BJ (cell line): ENCODE measurements around the gene GRK4. TPM values are rescaled to one million over a fixed set of nuclear protein-coding genes. Genes with fewer than 3 reads are reported as not detected.
A peak's percentile ranks its signal among the peaks of the same experiment; 100 is the strongest.

Experiments used
- CTCF ChIA-PET: fragments of 350-600 bp; formaldehyde crosslinking; extraction: SDS; loops from one replicate; lab custom pipeline; 2021; ENCODE audit warnings: antibody characterized with exemption, inconsistent platforms; lab: Yijun Ruan, JAX
- POLR2A ChIA-PET: fragments of 300-600 bp; sonication (Branson Sonifier 250); formaldehyde crosslinking; extraction: SDS; loops from one replicate; lab custom pipeline; 2021; ENCODE audit warnings: antibody characterized with exemption; lab: Charles Lee
- DNase-seq: peaks from one replicate; pipeline ENCODE4 v3.0.0-alpha.2; 2011; ENCODE audit warnings: low read depth
- H3K27me3 ChIP-seq: 2 replicates; pipeline ENCODE4 v1.6.0; 2011; ENCODE audit warnings: low read length; ENCODE audit not compliant: control insufficient read depth, insufficient read depth
- H3K36me3 ChIP-seq: 2 replicates; pipeline ENCODE4 v1.5.1; 2011; ENCODE audit warnings: low read length; ENCODE audit not compliant: control insufficient read depth, insufficient read depth
- H3K4me3 ChIP-seq: 2 replicates; pipeline ENCODE4 v1.5.1; 2011; ENCODE audit warnings: low read depth, mild to moderate bottlenecking, control low read depth, low read length
- CTCF ChIP-seq: IDR thresholded peaks from 2 replicates; pipeline ENCODE4 v1.5.1; 2011; ENCODE audit warnings: low read depth, mild to moderate bottlenecking, control low read depth, inconsistent platforms, low read length, moderate library complexity; ENCODE audit not compliant: insufficient read depth
- polyA plus RNA-seq: library from polyadenylated mRNA; depleted of rRNA; stranded (reverse); fragments of >200 nt; gene quantifications from 2 replicates; pipeline ENCODE4 v1.2.3, GENCODE V29; 2011

The GRK4 gene
- polyA plus RNA-seq, 1 experiment: 1.9 TPM

GRCh38 chr4:3009422-3009821 lies 46.1 kb downstream of the GRK4 start:
- no peak for DNase-seq
- ChIA-PET POLR2A (no interaction called here), CTCF (interaction anchor here (0.8 to 2.4 kb wide), 3 partner anchors 27 to 36 kb away, joined by 3 to 10 read pairs (median 3); no protein-coding TSS in a partner anchor)

GRCh38 chr4:3010577-3010976 lies 47.2 kb downstream of the GRK4 start:
- Histone ChIP-seq H3K4me3 (no peak overlapping the region), H3K36me3 (no peaks in the 10 kb centered on the region), H3K27me3 (peaks cover 3% of the 10 kb centered on the region)
- ChIA-PET POLR2A (no interaction called here), CTCF (interaction anchor here (2.4 kb wide), 1 partner anchor 32 kb away, joined by 10 read pairs; no protein-coding TSS in a partner anchor)
- no peak for DNase-seq
- TF ChIP-seq CTCF: no peak

More at GRCh38 chr4:3009422-3009821, 46.1 kb downstream of the GRK4 start:
- peaks cover 3% of the 10 kb centered on the region for H3K27me3 ChIP-seq
- no peak overlapping the region for H3K4me3 ChIP-seq
- H3K36me3 ChIP-seq: no peaks in the 10 kb centered on the region
- TF ChIP-seq CTCF: no peak

GRCh38 chr4:3010998-3011397 lies 47.6 kb downstream of the GRK4 start:
- Histone ChIP-seq H3K4me3 (no peak overlapping the region), H3K27me3 (peaks cover 3% of the 10 kb centered on the region), H3K36me3 (no peaks in the 10 kb centered on the region)
- peak; percentile 91 for DNase-seq
- no peak for TF ChIP-seq CTCF
- CTCF ChIA-PET: interaction anchor here (2.4 kb wide), 1 partner anchor 33 kb away, joined by 10 read pairs; no protein-coding TSS in a partner anchor
- POLR2A ChIA-PET: no interaction called here

GRCh38 chr4:3011456-3012220 lies 48.3 kb downstream of the GRK4 start:
- POLR2A ChIA-PET: no interaction called here
- CTCF ChIA-PET: no interaction called here
- Histone ChIP-seq H3K36me3 (no peaks in the 10 kb centered on the region), H3K4me3 (no peak overlapping the region), H3K27me3 (peaks cover 3% of the 10 kb centered on the region)
- DNase-seq: no peak
- TF ChIP-seq CTCF: no peak

GRCh38 chr4:3013323-3013722 lies 50.0 kb downstream of the GRK4 start:
- Histone ChIP-seq H3K36me3 (no peaks in the 10 kb centered on the region), H3K27me3 (no peaks in the 10 kb centered on the region; the same call in 1 of the 2 replicates), H3K4me3 (no peak overlapping the region)
- CTCF ChIA-PET: interaction anchor here (0.8 to 1.9 kb wide), 5 partner anchors 15 to 57 kb away, joined by 3 to 8 read pairs (median 4); no protein-coding TSS in a partner anchor
- POLR2A ChIA-PET: no interaction called here
- no peak for TF ChIP-seq CTCF
- no peak for DNase-seq
